ENCODE results near the gene IQCE. TPM values are rescaled to one million over a fixed set of nuclear protein-coding genes. Genes with fewer than 3 reads are reported as not detected.
A peak's percentile ranks its signal among the peaks of the same experiment; 100 is the strongest.

The IQCE gene
- total RNA-seq, 1 donor from 2014 or later = 11.1 TPM

- Mint-ChIP-seq H3K4me3 (no peak overlapping the region), H3K27me3 (ENCODE audit: insufficient read depth) (peaks cover 4% of the 10 kb centered on the region), H3K36me3 (ENCODE audit: low read depth) (no peaks in the 10 kb centered on the region), H3K4me1 (ENCODE audit: low read depth) (no peaks in the 10 kb centered on the region), H3K27ac (no peak overlapping the region), H3K9me3 (no peaks in the 10 kb centered on the region)
- no peak for DNase-seq (ENCODE audit: low spot score)
- intact Hi-C loops (cut with micrococcal nuclease) = no loop called here
Measured at GRCh38 chr7:2622869-2623697, 64.3 kb downstream of the IQCE start.

- intact Hi-C loops (cut with micrococcal nuclease) = no loop called here
- Mint-ChIP-seq H3K36me3 (ENCODE audit: low read depth) (no peaks in the 10 kb centered on the region), H3K4me3 (no peak overlapping the region), H3K9me3 (no peaks in the 10 kb centered on the region), H3K27ac (no peak overlapping the region), H3K27me3 (ENCODE audit: insufficient read depth) (peaks cover 4% of the 10 kb centered on the region), H3K4me1 (ENCODE audit: low read depth) (no peaks in the 10 kb centered on the region)
- no peak for DNase-seq (ENCODE audit: low spot score)
Measured at GRCh38 chr7:2623698-2624014, 64.9 kb downstream of the IQCE start.

GRCh38 chr7:2624293-2624886 lies 65.6 kb downstream of the IQCE start:
- Mint-ChIP-seq H3K27me3 (ENCODE audit: insufficient read depth) (peaks cover 4% of the 10 kb centered on the region), H3K4me1 (ENCODE audit: low read depth) (no peaks in the 10 kb centered on the region)

GRCh38 chr7:2626498-2627117 lies 67.8 kb downstream of the IQCE start:
- H3K36me3 Mint-ChIP-seq (ENCODE audit: low read depth) = no peaks in the 10 kb centered on the region
- H3K9me3 Mint-ChIP-seq = no peaks in the 10 kb centered on the region
- H3K27me3 Mint-ChIP-seq (ENCODE audit: insufficient read depth) = peaks cover 4% of the 10 kb centered on the region

More at GRCh38 chr7:2624293-2624886, 65.6 kb downstream of the IQCE start:
- Mint-ChIP-seq H3K4me3 (no peak overlapping the region), H3K9me3 (no peaks in the 10 kb centered on the region), H3K27ac (no peak overlapping the region), H3K36me3 (ENCODE audit: low read depth) (no peaks in the 10 kb centered on the region)
- intact Hi-C loops (cut with micrococcal nuclease) = no loop called here
- DNase-seq (ENCODE audit: low spot score) = no peak

GRCh38 chr7:2627258-2628129 lies 68.7 kb downstream of the IQCE start:
- Mint-ChIP-seq H3K36me3 (ENCODE audit: low read depth) (no peaks in the 10 kb centered on the region), H3K4me3 (no peak overlapping the region), H3K27me3 (ENCODE audit: insufficient read depth) (peaks cover 4% of the 10 kb centered on the region), H3K27ac (no peak overlapping the region), H3K9me3 (no peaks in the 10 kb centered on the region), H3K4me1 (ENCODE audit: low read depth) (peaks cover 5% of the 10 kb centered on the region)
- intact Hi-C loops (cut with micrococcal nuclease) = no loop called here
- no peak for DNase-seq (ENCODE audit: low spot score)

More at GRCh38 chr7:2626498-2627117, 67.8 kb downstream of the IQCE start:
- H3K27ac Mint-ChIP-seq = no peak overlapping the region
- H3K4me1 Mint-ChIP-seq (ENCODE audit: low read depth) = peaks cover 5% of the 10 kb centered on the region
- intact Hi-C loops (cut with micrococcal nuclease) = no loop called here
- no peak overlapping the region for H3K4me3 Mint-ChIP-seq
- no peak for DNase-seq (ENCODE audit: low spot score)

- H3K27ac Mint-ChIP-seq = no peak overlapping the region
- H3K9me3 Mint-ChIP-seq = no peaks in the 10 kb centered on the region
- no peak for DNase-seq (ENCODE audit: low spot score)
- no peak overlapping the region for H3K4me3 Mint-ChIP-seq
- peaks cover 4% of the 10 kb centered on the region for H3K27me3 Mint-ChIP-seq (ENCODE audit: insufficient read depth)
- intact Hi-C loops (cut with micrococcal nuclease) = no loop called here
- H3K36me3 Mint-ChIP-seq (ENCODE audit: low read depth) = no peaks in the 10 kb centered on the region
- H3K4me1 Mint-ChIP-seq (ENCODE audit: low read depth) = peaks cover 6% of the 10 kb centered on the region
Measured at GRCh38 chr7:2628130-2628482, 69.3 kb downstream of the IQCE start.

GRCh38 chr7:2628891-2629290 lies 70.1 kb downstream of the IQCE start:
- no peak for DNase-seq (ENCODE audit: low spot score)
- H3K27me3 Mint-ChIP-seq (ENCODE audit: insufficient read depth) = peaks cover 4% of the 10 kb centered on the region
- no peak overlapping the region for H3K27ac Mint-ChIP-seq
- H3K36me3 Mint-ChIP-seq (ENCODE audit: low read depth) = no peaks in the 10 kb centered on the region
- intact Hi-C loops (cut with micrococcal nuclease) = no loop called here
- H3K4me1 Mint-ChIP-seq (ENCODE audit: low read depth) = peaks cover 13% of the 10 kb centered on the region
- H3K4me3 Mint-ChIP-seq = no peak overlapping the region
- H3K9me3 Mint-ChIP-seq = no peaks in the 10 kb centered on the region

GRCh38 chr7:2629746-2630681 lies 71.2 kb downstream of the IQCE start:
- DNase-seq (ENCODE audit: low spot score) = no peak
- H3K27ac Mint-ChIP-seq = no peak overlapping the region
- H3K9me3 Mint-ChIP-seq = no peaks in the 10 kb centered on the region
- intact Hi-C loops (cut with micrococcal nuclease) = loop anchor here (5.0 kb wide), 1 partner anchor 1493 kb away; a partner anchor contains a TSS
- no peaks in the 10 kb centered on the region for H3K36me3 Mint-ChIP-seq (ENCODE audit: low read depth)
- peaks cover 15% of the 10 kb centered on the region for H3K4me1 Mint-ChIP-seq (ENCODE audit: low read depth)
- H3K4me3 Mint-ChIP-seq = no peak overlapping the region
- H3K27me3 Mint-ChIP-seq (ENCODE audit: insufficient read depth) = peaks cover 4% of the 10 kb centered on the region

- intact Hi-C loops (cut with micrococcal nuclease) = loop anchor here (1.0 to 5.0 kb wide), 8 partner anchors 73 to 1495 kb away; partner anchors contain the start of genes BRAT1, CHST12, GNA12 and LFNG
Measured at GRCh38 chr7:2631946-2632732, 73.4 kb downstream of the IQCE start, which contains the start of gene TTYH3. Gene TTYH3 (plus strand): TSS chr7:2631986. CDS start chr7:2632156, 170 bp downstream.

GRCh38 chr7:2632733-2633537 lies 74.2 kb downstream of the IQCE start:
- peak overlapping the region; percentile 81 for H3K27ac Mint-ChIP-seq
- no peaks in the 10 kb centered on the region for H3K9me3 Mint-ChIP-seq
- H3K27me3 Mint-ChIP-seq (ENCODE audit: insufficient read depth) = no peaks in the 10 kb centered on the region
- DNase-seq (ENCODE audit: low spot score) = peak; percentile 24
- peaks cover 15% of the 10 kb centered on the region for H3K4me1 Mint-ChIP-seq (ENCODE audit: low read depth)
- intact Hi-C loops (cut with micrococcal nuclease) = loop anchor here (5.0 kb wide), 1 partner anchor 1496 kb away; a partner anchor contains a TSS
- H3K4me3 Mint-ChIP-seq = peak overlapping the region; percentile 91
- H3K36me3 Mint-ChIP-seq (ENCODE audit: low read depth) = no peaks in the 10 kb centered on the region

More at GRCh38 chr7:2631946-2632732, 73.4 kb downstream of the IQCE start, which contains the start of gene TTYH3:
- no peak for DNase-seq (ENCODE audit: low spot score)
- Mint-ChIP-seq H3K27ac (peak within 1 kb of the TSS; percentile 81), H3K27me3 (ENCODE audit: insufficient read depth) (no peaks in the 10 kb centered on the region), H3K4me1 (ENCODE audit: low read depth) (peaks cover 15% of the 10 kb centered on the region), H3K9me3 (no peaks in the 10 kb centered on the region), H3K36me3 (ENCODE audit: low read depth) (no peaks in the 10 kb centered on the region), H3K4me3 (peak within 1 kb of the TSS; percentile 91)
